Measurements from ENCODE around the gene IL20.
A peak's percentile ranks its signal among the peaks of the same experiment; 100 is the strongest.

IL20 gene

DNA sequence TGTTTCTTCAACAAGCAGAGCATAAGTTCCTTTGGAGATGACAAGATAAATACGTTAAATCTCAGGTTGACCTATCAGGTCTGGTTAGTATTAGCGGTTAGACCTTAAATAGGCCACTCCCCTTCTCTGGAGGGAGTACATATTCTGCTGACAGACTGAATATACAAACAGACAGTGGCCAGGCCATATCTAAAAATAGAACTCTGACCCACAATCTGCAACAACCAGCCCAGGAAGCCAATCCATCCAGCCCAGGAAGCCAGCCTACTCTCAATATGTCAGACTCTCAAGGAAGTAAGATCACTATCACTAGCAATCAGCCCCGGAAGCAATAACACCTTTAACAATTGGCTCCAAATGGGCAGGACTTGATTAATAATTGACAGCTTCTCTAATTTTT is 6.7 kb downstream of the IL20 start:
- no peak overlapping the region for H3K4me3 ChIP-seq (replicated peaks in 1 of 2; ENCODE audit: low read depth in 2 of 2, low read length in 2 of 2)
- DNase-seq (ENCODE audit: low read depth in 2 of 2) = no peak
- TF ChIP-seq, protein P1, sequence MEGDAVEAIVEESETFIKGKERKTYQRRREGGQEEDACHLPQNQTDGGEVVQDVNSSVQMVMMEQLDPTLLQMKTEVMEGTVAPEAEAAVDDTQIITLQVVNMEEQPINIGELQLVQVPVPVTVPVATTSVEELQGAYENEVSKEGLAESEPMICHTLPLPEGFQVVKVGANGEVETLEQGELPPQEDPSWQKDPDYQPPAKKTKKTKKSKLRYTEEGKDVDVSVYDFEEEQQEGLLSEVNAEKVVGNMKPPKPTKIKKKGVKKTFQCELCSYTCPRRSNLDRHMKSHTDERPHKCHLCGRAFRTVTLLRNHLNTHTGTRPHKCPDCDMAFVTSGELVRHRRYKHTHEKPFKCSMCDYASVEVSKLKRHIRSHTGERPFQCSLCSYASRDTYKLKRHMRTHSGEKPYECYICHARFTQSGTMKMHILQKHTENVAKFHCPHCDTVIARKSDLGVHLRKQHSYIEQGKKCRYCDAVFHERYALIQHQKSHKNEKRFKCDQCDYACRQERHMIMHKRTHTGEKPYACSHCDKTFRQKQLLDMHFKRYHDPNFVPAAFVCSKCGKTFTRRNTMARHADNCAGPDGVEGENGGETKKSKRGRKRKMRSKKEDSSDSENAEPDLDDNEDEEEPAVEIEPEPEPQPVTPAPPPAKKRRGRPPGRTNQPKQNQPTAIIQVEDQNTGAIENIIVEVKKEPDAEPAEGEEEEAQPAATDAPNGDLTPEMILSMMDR (IDR thresholded peaks at IDR 0.05; ENCODE audit: low read depth, low read length) = no peak

- DNase-seq (ENCODE audit: low read depth in 2 of 2) = no peak
- TF ChIP-seq, protein P1 (IDR thresholded peaks at IDR 0.05; ENCODE audit: low read depth, low read length) = no peak
- H3K4me3 ChIP-seq (replicated peaks in 1 of 2; ENCODE audit: low read depth in 2 of 2, low read length in 2 of 2) = no peak overlapping the region
Measured at GRCh38 chr1:206873603-206874188, 8.3 kb downstream of the IL20 start.

DNA sequence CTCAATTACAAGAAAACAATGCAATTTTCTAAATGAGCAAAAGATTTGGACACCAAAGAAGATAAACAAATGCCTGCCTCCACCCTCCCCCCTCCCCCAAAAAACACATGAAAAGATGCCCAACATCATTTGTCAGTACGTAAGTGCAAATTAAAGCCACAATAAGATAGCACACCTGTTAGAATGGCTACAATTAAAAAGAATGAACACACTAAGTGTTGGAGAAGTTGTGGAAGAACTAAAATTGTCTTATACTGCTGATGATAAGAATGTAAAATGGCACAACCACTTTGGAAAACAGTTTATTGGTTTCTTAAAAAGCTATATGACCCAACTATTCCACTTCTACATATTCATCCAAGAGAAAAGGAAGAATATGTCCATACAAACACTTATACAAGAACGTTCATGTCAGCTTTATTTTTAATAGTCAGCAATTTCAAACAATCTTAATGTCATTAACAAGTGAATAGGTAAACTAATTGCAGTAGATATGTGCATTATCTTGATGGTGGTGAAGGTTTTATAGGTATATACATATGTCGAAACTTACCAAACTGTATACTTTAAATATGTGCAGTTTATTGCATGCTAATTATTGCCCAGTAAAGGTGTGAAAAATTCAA is 10.4 kb downstream of the IL20 start:
- DNase-seq (ENCODE audit: low read depth in 2 of 2) = no peak
- no peak overlapping the region for H3K4me3 ChIP-seq (replicated peaks in 1 of 2; ENCODE audit: low read depth in 2 of 2, low read length in 2 of 2)
- TF ChIP-seq, protein P1 (IDR thresholded peaks at IDR 0.05; ENCODE audit: low read depth, low read length) = no peak

GRCh38 chr1:206878456-206878855 is 13.0 kb downstream of the IL20 start:
- TF ChIP-seq, protein P1 (IDR thresholded peaks at IDR 0.05; ENCODE audit: low read depth, low read length) = peak; percentile 18
- no peak overlapping the region for H3K4me3 ChIP-seq (replicated peaks in 1 of 2; ENCODE audit: low read depth in 2 of 2, low read length in 2 of 2)

GRCh38 chr1:206880314-206880713 is 14.9 kb downstream of the IL20 start:
- TF ChIP-seq, protein P1 (IDR thresholded peaks at IDR 0.05; ENCODE audit: low read depth, low read length) = no peak
- H3K4me3 ChIP-seq (replicated peaks in 1 of 2; ENCODE audit: low read depth in 2 of 2, low read length in 2 of 2) = no peak overlapping the region
- no peak for DNase-seq (ENCODE audit: low read depth in 2 of 2)

More at GRCh38 chr1:206878456-206878855, 13.0 kb downstream of the IL20 start:
- no peak for DNase-seq (ENCODE audit: low read depth in 2 of 2)

DNA sequence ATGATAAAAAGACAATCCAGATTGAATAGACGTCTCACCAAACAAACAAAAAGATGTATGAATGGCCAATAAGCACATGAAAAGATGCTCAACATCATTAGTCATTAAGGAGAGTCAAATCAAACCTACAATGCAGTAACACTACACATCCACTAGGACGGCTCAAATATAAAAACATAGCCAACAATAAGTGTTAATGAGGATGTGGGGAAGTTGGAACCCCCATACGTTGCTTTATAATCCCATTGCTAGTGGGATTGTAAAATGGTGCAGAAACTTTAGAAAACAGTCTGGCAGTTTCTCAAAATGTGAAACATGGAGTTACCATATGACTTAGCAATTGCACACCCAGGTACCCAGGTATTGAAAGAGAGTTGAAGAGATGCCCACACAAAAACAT is 17.1 kb downstream of the IL20 start:
- no peak overlapping the region for H3K4me3 ChIP-seq (replicated peaks in 1 of 2; ENCODE audit: low read depth in 2 of 2, low read length in 2 of 2)
- no peak for DNase-seq (ENCODE audit: low read depth in 2 of 2)
- TF ChIP-seq, protein P1 (IDR thresholded peaks at IDR 0.05; ENCODE audit: low read depth, low read length) = peak; percentile 19
